ENCODE measurements around the gene NOSTRIN. TPM values are rescaled to one million over a fixed set of nuclear protein-coding genes. Genes with fewer than 3 reads are reported as not detected.
"Not testable (repeated sequence)": the region's sequence is repeated elsewhere in the genome, so short reads cannot be mapped to it uniquely, and the experiment has no call there.

NOSTRIN gene
- total RNA-seq, 1 donor from 2014 or later, result 14.7 TPM

- H3K4me1 ChIP-seq, result peaks cover 13% of the 10 kb centered on the region
- no peak for DNase-seq
- peaks cover 14% of the 10 kb centered on the region for H3K36me3 ChIP-seq
- no peak overlapping the region for H3K27ac ChIP-seq (replicated peaks)
- no peak for TF ChIP-seq CTCF (IDR thresholded peaks at IDR 0.05; ENCODE audit: borderline replicate concordance)
- H3K4me3 ChIP-seq, result no peak overlapping the region
- no peaks in the 10 kb centered on the region for H3K27me3 ChIP-seq (ENCODE audit: low read depth)
- H3K9me3 ChIP-seq (replicated peaks), result no peaks in the 10 kb centered on the region
- intact Hi-C loops (cut with micrococcal nuclease), result no loop called here
Observed at GRCh38 chr2:168765401-168765800, 37.0 kb upstream of the NOSTRIN start.

- intact Hi-C loops (cut with micrococcal nuclease), result no loop called here
- peaks cover 14% of the 10 kb centered on the region for H3K36me3 ChIP-seq
- H3K27ac ChIP-seq (replicated peaks), result no peak overlapping the region
- H3K4me1 ChIP-seq, result peaks cover 21% of the 10 kb centered on the region
- no peak overlapping the region for H3K4me3 ChIP-seq
- H3K27me3 ChIP-seq (ENCODE audit: low read depth), result no peaks in the 10 kb centered on the region
- DNase-seq, result no peak
- no peaks in the 10 kb centered on the region for H3K9me3 ChIP-seq (replicated peaks)
- no peak for TF ChIP-seq CTCF (IDR thresholded peaks at IDR 0.05; ENCODE audit: borderline replicate concordance)
Observed at GRCh38 chr2:168766600-168766999, 35.8 kb upstream of the NOSTRIN start.

- no peak for DNase-seq
- Histone ChIP-seq H3K9me3 (replicated peaks) (no peaks in the 10 kb centered on the region), H3K4me1 (peaks cover 27% of the 10 kb centered on the region), H3K27me3 (ENCODE audit: low read depth) (no peaks in the 10 kb centered on the region), H3K4me3 (no peak overlapping the region), H3K27ac (replicated peaks) (no peak overlapping the region), H3K36me3 (peaks cover 14% of the 10 kb centered on the region)
- intact Hi-C loops (cut with micrococcal nuclease), result no loop called here
- no peak for TF ChIP-seq CTCF (IDR thresholded peaks at IDR 0.05; ENCODE audit: borderline replicate concordance)
Observed at GRCh38 chr2:168767258-168767657, 35.2 kb upstream of the NOSTRIN start.

- H3K27me3 ChIP-seq (ENCODE audit: low read depth); intact Hi-C loops (cut with micrococcal nuclease); H3K27ac ChIP-seq (replicated peaks); DNase-seq; H3K4me3 ChIP-seq; H3K9me3 ChIP-seq (replicated peaks): not testable (repeated sequence)
- Histone ChIP-seq H3K4me1 (peaks cover 29% of the 10 kb centered on the region), H3K36me3 (peaks cover 14% of the 10 kb centered on the region)
Observed at GRCh38 chr2:168768357-168768756, 34.1 kb upstream of the NOSTRIN start.

GRCh38 chr2:168770796-168771195 lies 31.6 kb upstream of the NOSTRIN start:
- Histone ChIP-seq H3K9me3 (replicated peaks) (peaks cover 5% of the 10 kb centered on the region), H3K27me3 (ENCODE audit: low read depth) (no peaks in the 10 kb centered on the region), H3K4me3 (no peak overlapping the region), H3K27ac (replicated peaks) (no peak overlapping the region), H3K4me1 (peaks cover 39% of the 10 kb centered on the region), H3K36me3 (peaks cover 19% of the 10 kb centered on the region)
- no peak for DNase-seq
- intact Hi-C loops (cut with micrococcal nuclease), result loop anchor here (5.0 kb wide), 1 partner anchor 142 kb away; no protein-coding TSS in a partner anchor
- TF ChIP-seq CTCF (IDR thresholded peaks at IDR 0.05; ENCODE audit: borderline replicate concordance), result no peak

GRCh38 chr2:168772704-168773103 lies 29.7 kb upstream of the NOSTRIN start:
- peaks cover 12% of the 10 kb centered on the region for H3K9me3 ChIP-seq (replicated peaks)
- peaks cover 30% of the 10 kb centered on the region for H3K4me1 ChIP-seq
- intact Hi-C loops (cut with micrococcal nuclease), result loop anchor here (5.0 kb wide), 1 partner anchor 140 kb away; no protein-coding TSS in a partner anchor
- DNase-seq, result no peak
- TF ChIP-seq CTCF (IDR thresholded peaks at IDR 0.05; ENCODE audit: borderline replicate concordance), result no peak
- H3K27me3 ChIP-seq (ENCODE audit: low read depth), result no peaks in the 10 kb centered on the region
- no peak overlapping the region for H3K4me3 ChIP-seq
- peaks cover 12% of the 10 kb centered on the region for H3K36me3 ChIP-seq
- no peak overlapping the region for H3K27ac ChIP-seq (replicated peaks)
